ENCODE measurements around the gene C14orf93.

- TF ChIP-seq CTCF (IDR thresholded peaks at IDR 0.05) (no peak), POLR2A (IDR thresholded peaks at IDR 0.05) (no peak)
Observed at GRCh38 chr14:22952418-22952817, 57.5 kb downstream of the C14orf93 start.
